ENCODE measurements around the gene IER5L. TPM values are rescaled to one million over a fixed set of nuclear protein-coding genes. Genes with fewer than 3 reads are reported as not detected.
A peak's percentile ranks its signal among the peaks of the same experiment; 100 is the strongest.

IER5L gene
- total and polyA plus RNA-seq, 2 experiments from 2014 or later, result 21.5 to 77.4 TPM

DNA sequence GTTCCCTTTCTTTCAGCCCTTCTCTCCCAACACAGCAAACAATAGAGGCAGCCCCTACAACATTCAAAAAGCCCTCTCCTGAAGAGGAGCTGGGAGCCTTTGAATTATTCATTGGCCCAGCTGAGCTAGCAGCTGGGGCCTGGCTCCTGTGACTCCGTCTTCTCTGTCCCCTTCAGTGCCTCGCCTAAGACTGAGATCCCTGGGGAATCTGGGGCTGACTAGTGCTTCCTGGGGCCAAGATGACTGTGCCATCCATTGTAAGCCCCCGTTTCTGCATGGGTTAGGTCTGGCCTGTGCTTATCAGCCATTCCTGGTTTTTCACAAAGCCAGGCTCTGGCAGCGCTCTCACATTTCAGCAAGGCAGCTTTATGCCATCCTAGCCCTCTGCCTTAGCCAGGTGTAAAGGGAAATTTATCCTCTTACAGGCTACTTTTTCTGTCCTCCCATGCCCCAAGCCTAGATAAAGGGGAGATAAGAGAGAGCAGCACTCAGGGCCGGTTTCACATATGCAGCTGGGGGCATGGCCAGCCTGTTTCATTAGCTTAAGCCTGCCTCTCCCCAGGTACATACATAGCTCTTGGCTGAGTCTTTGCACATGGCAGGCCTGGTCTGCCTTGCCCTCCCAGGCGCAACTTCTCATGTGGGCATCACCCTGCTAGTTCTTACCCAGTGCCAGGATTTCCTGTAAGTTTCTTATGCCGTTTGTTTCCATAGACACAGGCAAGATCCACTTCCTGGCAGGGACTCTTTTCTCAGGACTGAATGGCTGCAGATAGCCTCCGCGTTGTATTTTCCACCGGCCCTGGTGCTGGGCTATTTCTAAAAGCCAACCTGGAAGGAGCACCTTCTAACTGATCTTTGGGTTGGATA is 51.1 kb downstream of the IER5L start:
- Histone ChIP-seq H3K36me3 (peaks cover 9% of the 10 kb centered on the region), H3K27me3 (no peaks in the 10 kb centered on the region), H3K4me1 (ENCODE audit: low read depth) (peaks cover 6% of the 10 kb centered on the region), H3K27ac (peak overlapping the region; percentile 70), H3K9me3 (ENCODE audit: low read depth) (no peaks in the 10 kb centered on the region), H3K4me3 (no peak overlapping the region)
- no peak for DNase-seq (ENCODE audit: low read depth in 1 of 2, low spot score in 1 of 2)
- TF ChIP-seq, protein P1, sequence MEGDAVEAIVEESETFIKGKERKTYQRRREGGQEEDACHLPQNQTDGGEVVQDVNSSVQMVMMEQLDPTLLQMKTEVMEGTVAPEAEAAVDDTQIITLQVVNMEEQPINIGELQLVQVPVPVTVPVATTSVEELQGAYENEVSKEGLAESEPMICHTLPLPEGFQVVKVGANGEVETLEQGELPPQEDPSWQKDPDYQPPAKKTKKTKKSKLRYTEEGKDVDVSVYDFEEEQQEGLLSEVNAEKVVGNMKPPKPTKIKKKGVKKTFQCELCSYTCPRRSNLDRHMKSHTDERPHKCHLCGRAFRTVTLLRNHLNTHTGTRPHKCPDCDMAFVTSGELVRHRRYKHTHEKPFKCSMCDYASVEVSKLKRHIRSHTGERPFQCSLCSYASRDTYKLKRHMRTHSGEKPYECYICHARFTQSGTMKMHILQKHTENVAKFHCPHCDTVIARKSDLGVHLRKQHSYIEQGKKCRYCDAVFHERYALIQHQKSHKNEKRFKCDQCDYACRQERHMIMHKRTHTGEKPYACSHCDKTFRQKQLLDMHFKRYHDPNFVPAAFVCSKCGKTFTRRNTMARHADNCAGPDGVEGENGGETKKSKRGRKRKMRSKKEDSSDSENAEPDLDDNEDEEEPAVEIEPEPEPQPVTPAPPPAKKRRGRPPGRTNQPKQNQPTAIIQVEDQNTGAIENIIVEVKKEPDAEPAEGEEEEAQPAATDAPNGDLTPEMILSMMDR (IDR thresholded peaks at IDR 0.05; ENCODE audit: low read depth, low read length), result no peak

Other genes starting within 250 kb of the IER5L start
- 21.0 and 32.2 TPM in 2 replicates for gene DOLK, start 230.7 kb downstream of the IER5L start, total RNA-seq
- 33.3 and 37.1 TPM in 2 replicates for gene DOLK, start 230.7 kb downstream of the IER5L start, polyA plus RNA-seq
- 50.8 and 52.0 TPM in 2 replicates for gene NUP188, start 230.6 kb downstream of the IER5L start, total RNA-seq
- gene NUP188, start 230.6 kb downstream of the IER5L start, polyA plus RNA-seq, result 35.8 and 38.9 TPM in 2 replicates
- 132 and 203 TPM in 2 replicates for gene SH3GLB2, start 149.9 kb downstream of the IER5L start, total RNA-seq
- gene SH3GLB2, start 149.9 kb downstream of the IER5L start, polyA plus RNA-seq, result 182 and 187 TPM in 2 replicates
- gene MIGA2, start 141.6 kb downstream of the IER5L start, total RNA-seq, result 65.8 and 69.8 TPM in 2 replicates
- gene MIGA2, start 141.6 kb downstream of the IER5L start, polyA plus RNA-seq, result 44.7 and 48.7 TPM in 2 replicates
- 18.0 and 19.3 TPM in 2 replicates for gene DOLPP1, start 97.2 kb downstream of the IER5L start, total RNA-seq
- gene DOLPP1, start 97.2 kb downstream of the IER5L start, polyA plus RNA-seq, result 9.5 and 19.0 TPM in 2 replicates
- gene CRAT, start 67.5 kb downstream of the IER5L start, total RNA-seq, result 81.6 and 92.8 TPM in 2 replicates
- gene CRAT, start 67.5 kb downstream of the IER5L start, polyA plus RNA-seq, result 80.6 and 85.2 TPM in 2 replicates
- gene PTPA, start 66.8 kb downstream of the IER5L start, total RNA-seq, result 197 and 257 TPM in 2 replicates
- gene PTPA, start 66.8 kb downstream of the IER5L start, polyA plus RNA-seq, result 144 and 156 TPM in 2 replicates